Endothelial cell (in vitro differentiated cells): ENCODE measurements around the gene GATAD2A. TPM values are rescaled to one million over a fixed set of nuclear protein-coding genes. Genes with fewer than 3 reads are reported as not detected.

Experiments used
- DNase-seq: peaks from one replicate; pipeline ENCODE4 v3.0.0; 2021; ENCODE audit warnings: low spot score
- H3K27ac Mint-ChIP-seq: one replicate; pipeline ENCODE4 v1.8.0; 2021; ENCODE audit warnings: mixed read lengths, inconsistent platforms; ENCODE audit not compliant: unreplicated experiment
- H3K27me3 Mint-ChIP-seq: one replicate; pipeline ENCODE4 v1.8.0; 2021; ENCODE audit warnings: mild to moderate bottlenecking, moderate library complexity, mixed read lengths, inconsistent platforms; ENCODE audit not compliant: unreplicated experiment
- H3K36me3 Mint-ChIP-seq: one replicate; pipeline ENCODE4 v1.8.0; 2021; ENCODE audit warnings: mild to moderate bottlenecking, low read depth, mixed read lengths, inconsistent platforms; ENCODE audit not compliant: unreplicated experiment
- H3K4me1 Mint-ChIP-seq: one replicate; pipeline ENCODE4 v1.8.0; 2021; ENCODE audit warnings: mild to moderate bottlenecking, mixed read lengths, inconsistent platforms; ENCODE audit not compliant: unreplicated experiment
- H3K4me3 Mint-ChIP-seq: one replicate; pipeline ENCODE4 v1.8.0; 2021; ENCODE audit warnings: mild to moderate bottlenecking, mixed read lengths, inconsistent platforms; ENCODE audit not compliant: unreplicated experiment
- H3K9me3 Mint-ChIP-seq: one replicate; pipeline ENCODE4 v1.8.0; 2021; ENCODE audit warnings: mixed read lengths, inconsistent platforms; ENCODE audit not compliant: unreplicated experiment
- total RNA-seq: library from RNA; stranded (reverse); fragmentation: NEBNext Ultra II Directional; extraction: Animal tissue kit (Norgen Biotek cat#: 25700); gene quantifications from one replicate; pipeline ENCODE4 v1.2.1, GENCODE V29; 2021; ENCODE audit not compliant: unreplicated experiment
- TF ChIP-seq, protein P1 (sequence below): fragments of 200-600 bp; sonication (generic); IDR thresholded peaks from one replicate; pipeline ENCODE4 v1.5.0; 2021; ENCODE audit warnings: antibody characterized with exemption; ENCODE audit not compliant: unreplicated experiment

The GATAD2A gene
- total RNA-seq, 1 donor from 2014 or later: 150 TPM

DNA sequence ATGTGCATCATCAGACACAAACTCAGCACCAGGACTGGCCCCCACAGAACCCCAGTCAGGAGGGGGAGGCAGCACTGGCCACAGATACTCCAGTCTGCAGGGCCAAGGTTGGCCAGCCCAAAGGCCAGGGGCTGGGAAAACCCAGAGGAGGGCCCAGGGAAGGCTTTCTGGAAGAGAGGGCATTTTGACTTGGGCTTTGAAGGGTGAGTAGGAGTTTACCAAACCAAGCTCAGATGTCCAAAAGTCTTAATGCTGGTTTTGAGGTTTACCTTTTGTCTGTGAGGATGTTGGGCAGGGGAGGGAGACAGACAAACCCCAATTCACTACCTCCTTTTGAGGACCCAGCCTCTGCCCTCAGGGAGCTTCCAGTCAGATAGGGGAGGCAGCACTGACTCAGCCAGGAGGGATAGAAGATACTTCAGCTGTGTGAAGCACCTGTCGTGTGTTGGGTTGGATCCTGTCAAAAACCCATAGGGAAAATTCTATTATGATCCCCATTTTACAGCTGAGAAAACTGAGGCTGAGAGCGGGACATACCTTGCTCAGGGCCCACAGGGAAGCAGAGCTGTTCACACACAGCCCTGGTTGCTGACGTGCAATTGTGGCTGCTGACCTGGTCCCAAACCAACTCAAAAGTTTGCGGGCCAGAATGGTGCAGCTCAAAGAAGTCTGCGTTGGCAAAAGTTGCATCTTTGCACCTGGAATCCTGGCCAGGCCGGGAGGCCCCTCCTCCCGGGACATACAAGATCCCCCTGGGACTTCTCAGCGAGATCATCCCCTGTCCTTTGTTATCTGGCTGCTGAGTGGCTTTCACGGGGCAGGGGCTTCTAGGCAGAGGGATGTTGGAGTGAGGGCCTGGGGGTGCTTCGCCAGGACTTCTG is 145.7 kb downstream of the GATAD2A start:
- Mint-ChIP-seq H3K4me3 (no peak overlapping the region), H3K27me3 (peaks cover 9% of the 10 kb centered on the region), H3K4me1 (no peaks in the 10 kb centered on the region), H3K9me3 (no peaks in the 10 kb centered on the region), H3K27ac (no peak overlapping the region), H3K36me3 (peaks cover 4% of the 10 kb centered on the region)
- TF ChIP-seq, protein P1, sequence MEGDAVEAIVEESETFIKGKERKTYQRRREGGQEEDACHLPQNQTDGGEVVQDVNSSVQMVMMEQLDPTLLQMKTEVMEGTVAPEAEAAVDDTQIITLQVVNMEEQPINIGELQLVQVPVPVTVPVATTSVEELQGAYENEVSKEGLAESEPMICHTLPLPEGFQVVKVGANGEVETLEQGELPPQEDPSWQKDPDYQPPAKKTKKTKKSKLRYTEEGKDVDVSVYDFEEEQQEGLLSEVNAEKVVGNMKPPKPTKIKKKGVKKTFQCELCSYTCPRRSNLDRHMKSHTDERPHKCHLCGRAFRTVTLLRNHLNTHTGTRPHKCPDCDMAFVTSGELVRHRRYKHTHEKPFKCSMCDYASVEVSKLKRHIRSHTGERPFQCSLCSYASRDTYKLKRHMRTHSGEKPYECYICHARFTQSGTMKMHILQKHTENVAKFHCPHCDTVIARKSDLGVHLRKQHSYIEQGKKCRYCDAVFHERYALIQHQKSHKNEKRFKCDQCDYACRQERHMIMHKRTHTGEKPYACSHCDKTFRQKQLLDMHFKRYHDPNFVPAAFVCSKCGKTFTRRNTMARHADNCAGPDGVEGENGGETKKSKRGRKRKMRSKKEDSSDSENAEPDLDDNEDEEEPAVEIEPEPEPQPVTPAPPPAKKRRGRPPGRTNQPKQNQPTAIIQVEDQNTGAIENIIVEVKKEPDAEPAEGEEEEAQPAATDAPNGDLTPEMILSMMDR: no peak
- no peak for DNase-seq

DNA sequence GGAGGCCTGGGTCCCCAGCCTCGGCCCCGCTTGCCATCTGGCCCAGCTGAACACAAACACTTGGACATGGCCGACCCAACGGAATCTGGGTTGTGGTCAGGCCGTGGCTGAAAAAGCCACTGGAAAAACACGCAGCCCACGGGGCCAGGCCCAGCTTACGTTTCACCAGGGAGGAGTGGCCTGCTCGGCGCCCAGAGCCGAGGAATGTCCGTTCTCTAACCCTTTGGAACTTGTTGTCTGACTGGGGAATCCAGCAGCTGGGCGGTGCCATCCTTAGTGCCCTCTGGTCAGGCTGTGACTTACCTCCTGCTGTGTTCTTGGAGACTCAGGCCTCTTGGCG is 146.3 kb downstream of the GATAD2A start:
- peaks cover 6% of the 10 kb centered on the region for H3K27me3 Mint-ChIP-seq
- peaks cover 4% of the 10 kb centered on the region for H3K36me3 Mint-ChIP-seq
- TF ChIP-seq, protein P1: no peak
- no peaks in the 10 kb centered on the region for H3K9me3 Mint-ChIP-seq
- H3K27ac Mint-ChIP-seq: no peak overlapping the region
- no peak overlapping the region for H3K4me3 Mint-ChIP-seq
- no peak for DNase-seq
- no peaks in the 10 kb centered on the region for H3K4me1 Mint-ChIP-seq

DNA sequence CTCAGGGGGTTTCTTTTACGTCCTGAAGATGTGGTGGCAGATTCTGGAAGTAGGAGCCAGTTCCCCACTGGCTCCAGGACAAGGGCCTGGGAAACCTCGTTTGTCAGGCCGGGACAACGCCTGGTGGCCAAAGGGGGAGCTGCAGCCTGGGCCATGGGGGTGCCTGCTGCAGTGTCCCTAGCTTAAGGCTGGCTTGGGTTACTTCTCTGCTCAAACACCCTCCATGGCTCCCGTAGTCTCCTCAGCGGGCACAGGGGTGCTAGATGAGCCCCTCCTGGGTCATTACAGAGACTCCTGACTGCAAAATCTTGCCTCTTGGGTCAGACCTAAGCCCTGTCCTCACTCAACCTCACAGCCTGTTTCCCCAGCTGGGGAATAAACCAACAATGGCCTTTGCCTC is 147.3 kb downstream of the GATAD2A start:
- peak; percentile 77 for DNase-seq
- Mint-ChIP-seq H3K4me3 (no peak overlapping the region), H3K27ac (no peak overlapping the region), H3K9me3 (no peaks in the 10 kb centered on the region), H3K4me1 (no peaks in the 10 kb centered on the region), H3K27me3 (peaks cover 6% of the 10 kb centered on the region), H3K36me3 (peaks cover 4% of the 10 kb centered on the region)
- TF ChIP-seq, protein P1: peak; percentile 76

DNA sequence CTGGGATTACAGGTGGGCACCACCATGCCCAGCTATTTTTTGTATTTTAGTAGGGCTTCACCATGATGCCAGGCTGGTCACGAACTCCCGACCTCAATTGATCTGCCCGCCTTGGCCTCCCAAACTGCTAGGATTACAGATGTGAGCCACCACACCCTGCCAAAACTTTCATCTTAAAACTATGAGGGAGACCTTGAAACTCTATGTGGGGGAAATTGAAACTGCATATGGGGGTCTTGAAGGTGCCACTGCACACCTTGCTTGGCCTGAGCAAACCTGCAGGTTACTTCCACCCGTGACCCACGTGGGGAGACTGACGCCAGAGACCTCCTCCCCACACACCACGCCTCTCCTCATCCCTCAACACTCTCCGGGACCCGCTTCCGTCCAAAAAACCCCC is 148.2 kb downstream of the GATAD2A start:
- H3K36me3 Mint-ChIP-seq: peaks cover 4% of the 10 kb centered on the region
- peaks cover 12% of the 10 kb centered on the region for H3K27me3 Mint-ChIP-seq
- no peak overlapping the region for H3K4me3 Mint-ChIP-seq
- DNase-seq: no peak
- TF ChIP-seq, protein P1: no peak
- H3K4me1 Mint-ChIP-seq: no peaks in the 10 kb centered on the region
- no peak overlapping the region for H3K27ac Mint-ChIP-seq
- no peaks in the 10 kb centered on the region for H3K9me3 Mint-ChIP-seq
